GM23338 (cell line): Measurements from ENCODE around the gene ELFN1. TPM values are rescaled to one million over a fixed set of nuclear protein-coding genes. Genes with fewer than 3 reads are reported as not detected.

ENCODE experiments used
- ATAC-seq: fragments of 200-7000 bp; cut with Tn5 transposase; 3 replicates; pipeline ENCODE4 v1.9.1; 2020
- DNase-seq: peaks from one replicate; pipeline ENCODE4 v3.0.0-alpha.2; 2015; ENCODE audit warnings: low spot score
- H2AFZ ChIP-seq: fragments of 200-600 bp; sonication (generic); 2 replicates; pipeline ENCODE4 v1.8.0; 2016; ENCODE audit warnings: antibody characterized with exemption, mild to moderate bottlenecking, moderate library complexity
- H3F3A ChIP-seq: fragments of 200-600 bp; sonication (generic); replicated peaks from 2 replicates; pipeline ENCODE4 v1.8.0; 2017; ENCODE audit warnings: antibody characterized with exemption, mixed run types, low read depth
- H3K27ac ChIP-seq: fragments of 200-600 bp; sonication (generic); 2 replicates; pipeline ENCODE4 v1.6.1; 2016; ENCODE audit warnings: low read depth
- H3K27me3 ChIP-seq: fragments of 200-600 bp; sonication (generic); 2 replicates; pipeline ENCODE4 v1.8.0; 2016; ENCODE audit warnings: mild to moderate bottlenecking, mixed run types, moderate library complexity; ENCODE audit not compliant: insufficient read depth
- H3K36me3 ChIP-seq: fragments of 200-600 bp; sonication (generic); 2 replicates; pipeline ENCODE4 v1.8.0; 2016; ENCODE audit warnings: mild to moderate bottlenecking; ENCODE audit not compliant: insufficient read depth
- H3K4me1 ChIP-seq: fragments of 200-600 bp; sonication (generic); 2 replicates; pipeline ENCODE4 v1.8.0; 2016; ENCODE audit warnings: mild to moderate bottlenecking, moderate library complexity; ENCODE audit not compliant: insufficient read depth
- H3K4me2 ChIP-seq: fragments of 200-600 bp; sonication (generic); 2 replicates; pipeline ENCODE4 v1.7.1; 2017; ENCODE audit warnings: mixed run types
- H3K4me3 ChIP-seq: fragments of 200-600 bp; sonication (generic); 2 replicates; pipeline ENCODE4 v1.6.1; 2016; ENCODE audit warnings: mixed run types
- H3K79me2 ChIP-seq: fragments of 200-600 bp; sonication (generic); replicated peaks from 2 replicates; pipeline ENCODE4 v1.8.0; 2017; ENCODE audit warnings: mild to moderate bottlenecking; ENCODE audit not compliant: insufficient read depth
- H3K9me2 ChIP-seq: fragments of 200-600 bp; sonication (generic); 2 replicates; pipeline ENCODE4 v1.8.0; 2017; ENCODE audit not compliant: insufficient read depth
- H4K20me1 ChIP-seq: fragments of 200-600 bp; sonication (generic); replicated peaks from 2 replicates; pipeline ENCODE4 v1.8.0; 2017; ENCODE audit warnings: mild to moderate bottlenecking; ENCODE audit not compliant: insufficient read depth
- H3K27ac Mint-ChIP-seq: 2 replicates; pipeline ENCODE4 v1.8.0; 2020; ENCODE audit warnings: inconsistent platforms, mild to moderate bottlenecking, moderate library complexity, mixed read lengths
- H3K27me3 Mint-ChIP-seq: 3 replicates; pipeline ENCODE4 v1.8.0; 2022; ENCODE audit warnings: low read depth, mild to moderate bottlenecking, moderate library complexity, mixed read lengths, inconsistent platforms; ENCODE audit not compliant: insufficient read depth, poor library complexity
- H3K36me3 Mint-ChIP-seq: 3 replicates; pipeline ENCODE4 v1.8.0; 2021; ENCODE audit warnings: low read depth, mild to moderate bottlenecking, inconsistent platforms, moderate library complexity, mixed read lengths
- H3K4me1 Mint-ChIP-seq: 3 replicates; pipeline ENCODE4 v1.8.0; 2020; ENCODE audit warnings: mild to moderate bottlenecking, inconsistent platforms, mixed read lengths
- H3K4me3 Mint-ChIP-seq: 3 replicates; pipeline ENCODE4 v1.8.0; 2021; ENCODE audit warnings: moderate library complexity, mild to moderate bottlenecking, inconsistent platforms, mixed read lengths
- H3K9me3 Mint-ChIP-seq: 3 replicates; pipeline ENCODE4 v1.8.0; 2020; ENCODE audit warnings: moderate library complexity, mild to moderate bottlenecking, inconsistent platforms, mixed read lengths
- CREB1 ChIP-seq: fragments of 250-450 bp; sonication (Bioruptor Pico); IDR thresholded peaks from 2 replicates; pipeline ENCODE4 v1.5.0; 2020; ENCODE audit warnings: low read depth, mild to moderate bottlenecking, moderate library complexity
- ETS1 ChIP-seq: IDR thresholded peaks from 2 replicates; pipeline ENCODE4 v1.6.1; 2016; ENCODE audit warnings: antibody characterized with exemption
- EZH2 ChIP-seq: fragments of 200-600 bp; sonication (generic); IDR thresholded peaks from one replicate; pipeline ENCODE4 v1.8.0; 2017; ENCODE audit warnings: antibody characterized with exemption, mild to moderate bottlenecking, low read depth; ENCODE audit not compliant: unreplicated experiment
- EZH2phosphoT487 ChIP-seq: fragments of 200-600 bp; sonication (generic); IDR thresholded peaks from one replicate; pipeline ENCODE4 v1.8.1; 2018; ENCODE audit warnings: antibody characterized with exemption; ENCODE audit not compliant: unreplicated experiment
- JUNB ChIP-seq: IDR thresholded peaks from one replicate; pipeline ENCODE4 v1.6.1; 2016; ENCODE audit warnings: antibody characterized with exemption; ENCODE audit not compliant: unreplicated experiment
- NANOG ChIP-seq: IDR thresholded peaks from 2 replicates; pipeline ENCODE4 v1.6.1; 2016; ENCODE audit warnings: antibody characterized with exemption, borderline replicate concordance
- STAT1 ChIP-seq: IDR thresholded peaks from one replicate; pipeline ENCODE4 v1.6.1; 2016; ENCODE audit warnings: antibody characterized with exemption; ENCODE audit not compliant: unreplicated experiment
- ZNF462 ChIP-seq: fragments of 250-450 bp; sonication (Bioruptor Pico); IDR thresholded peaks from 2 replicates; pipeline ENCODE4 v1.5.0; 2020; ENCODE audit warnings: mild to moderate bottlenecking, moderate library complexity
- polyA plus RNA-seq: library from polyadenylated mRNA; unstranded; fragments of >200 nt; fragmentation: Nextera tagmentation; extraction: Ambion mirVana; gene quantifications from 2 replicates; pipeline ENCODE4 v1.2.1, GENCODE V29; 2016
- total RNA-seq: library from RNA; depleted of rRNA; stranded (reverse); fragments of >200 nt; shearing (Covaris generic); gene quantifications from 2 replicates; pipeline ENCODE4 v1.2.3, GENCODE V29; 2014

The ELFN1 gene
- total and polyA plus RNA-seq, 2 experiments from 2014 or later, result 0.08 to 3.5 TPM

GRCh38 chr7:1720326-1720725 lies 50.2 kb downstream of the ELFN1 start:
- no peak overlapping the region for H3K4me3 Mint-ChIP-seq
- Histone ChIP-seq H4K20me1 (no peaks in the 10 kb centered on the region), H2AFZ (no peak overlapping the region), H3K4me1 (peaks cover 6% of the 10 kb centered on the region; the same call in 1 of the 2 replicates), H3K4me2 (no peak overlapping the region), H3K4me3 (no peak overlapping the region), H3K9me2 (no peaks in the 10 kb centered on the region), H3K27ac (no peak overlapping the region), H3K36me3 (no peaks in the 10 kb centered on the region), H3K79me2 (no peaks in the 10 kb centered on the region), H3K27me3 (no peaks in the 10 kb centered on the region), H3F3A (no peaks in the 10 kb centered on the region)
- TF ChIP-seq EZH2, result no peak
- no peak for TF ChIP-seq EZH2phosphoT487
- DNase-seq (no peak), ATAC-seq (no peak)
- peaks cover 38% of the 10 kb centered on the region for H3K4me1 Mint-ChIP-seq
- peaks cover 18% of the 10 kb centered on the region for H3K27me3 Mint-ChIP-seq
- no peak overlapping the region for H3K27ac Mint-ChIP-seq
- peaks cover 1% of the 10 kb centered on the region; the same call in 2 of the 3 replicates for H3K36me3 Mint-ChIP-seq
- H3K9me3 Mint-ChIP-seq, result peaks cover 2% of the 10 kb centered on the region; the same call in 1 of the 3 replicates

- no peaks in the 10 kb centered on the region for H3K27me3 ChIP-seq
- Mint-ChIP-seq H3K9me3 (no peaks in the 10 kb centered on the region), H3K27ac (no peak overlapping the region), H3K27me3 (peaks cover 20% of the 10 kb centered on the region), H3K36me3 (no peaks in the 10 kb centered on the region; the same call in 2 of the 3 replicates), H3K4me1 (peaks cover 37% of the 10 kb centered on the region), H3K4me3 (no peak overlapping the region)
- H3K4me1 ChIP-seq, result no peaks in the 10 kb centered on the region
- TF ChIP-seq NANOG (no peak), CREB1 (no peak), JUNB (no peak), STAT1 (no peak), EZH2 (no peak), EZH2phosphoT487 (no peak), ETS1 (no peak), ZNF462 (CRISPR knock-in tag) (no peak)
- no peak overlapping the region for H3K4me3 ChIP-seq
- no peak overlapping the region for H2AFZ ChIP-seq
- no peak for ATAC-seq
- H3K9me2 ChIP-seq, result no peaks in the 10 kb centered on the region
- no peak overlapping the region for H3K4me2 ChIP-seq
- no peak for DNase-seq
- H3K36me3 ChIP-seq, result no peaks in the 10 kb centered on the region
- no peaks in the 10 kb centered on the region for H3F3A ChIP-seq
- H3K27ac ChIP-seq, result no peak overlapping the region
- H3K79me2 ChIP-seq, result no peaks in the 10 kb centered on the region
- no peaks in the 10 kb centered on the region for H4K20me1 ChIP-seq
Measured at GRCh38 chr7:1721047-1721690, 51.1 kb downstream of the ELFN1 start.
